GOT3 (cell line): ENCODE data around the gene THBS2.
A peak's percentile ranks its signal among the peaks of the same experiment; 100 is the strongest.
"Not testable (repeated sequence)": the region's sequence is repeated elsewhere in the genome, so short reads cannot be mapped to it uniquely, and the experiment has no call there.

Experiments
- DNase-seq: peaks from one replicate; lab custom pipeline; 2025; ENCODE audit warnings: mixed read lengths; lab: John Stamatoyannopoulos, UW

The THBS2 gene

GRCh38 chr6:169253337-169254238 lies at the start of gene THBS2:
Gene THBS2 (minus strand): TSS chr6:169253846. CDS start chr6:169250784, 3,062 bp downstream.
- peak; percentile 44 for DNase-seq

- DNase-seq, result no peak
Measured at GRCh38 chr6:169302716-169303115, 49.1 kb upstream of the THBS2 start.

- no peak for DNase-seq
Measured at GRCh38 chr6:169302255-169302654, 48.6 kb upstream of the THBS2 start.

GRCh38 chr6:169300916-169301315 lies 47.3 kb upstream of the THBS2 start:
- DNase-seq, result no peak

DNA sequence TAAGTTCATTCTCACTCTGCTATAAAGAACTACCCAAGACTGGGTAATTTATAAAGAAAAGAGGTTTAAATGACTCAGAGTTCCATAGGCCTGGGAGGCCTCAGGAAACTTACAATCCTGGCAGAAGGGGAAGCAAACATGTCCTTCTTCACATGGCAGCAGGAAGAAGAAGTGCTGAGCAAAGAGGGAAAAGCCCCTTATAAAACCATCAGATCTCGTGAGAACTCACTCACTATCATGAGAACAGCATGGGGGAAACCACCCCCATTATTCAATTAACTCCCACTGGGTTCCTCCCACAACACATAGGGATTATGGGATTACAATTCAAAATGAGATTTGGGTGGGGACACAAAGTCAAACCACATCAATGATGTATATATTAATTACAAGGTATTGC lies 45.0 kb upstream of the THBS2 start:
- not testable (repeated sequence) for DNase-seq

DNA sequence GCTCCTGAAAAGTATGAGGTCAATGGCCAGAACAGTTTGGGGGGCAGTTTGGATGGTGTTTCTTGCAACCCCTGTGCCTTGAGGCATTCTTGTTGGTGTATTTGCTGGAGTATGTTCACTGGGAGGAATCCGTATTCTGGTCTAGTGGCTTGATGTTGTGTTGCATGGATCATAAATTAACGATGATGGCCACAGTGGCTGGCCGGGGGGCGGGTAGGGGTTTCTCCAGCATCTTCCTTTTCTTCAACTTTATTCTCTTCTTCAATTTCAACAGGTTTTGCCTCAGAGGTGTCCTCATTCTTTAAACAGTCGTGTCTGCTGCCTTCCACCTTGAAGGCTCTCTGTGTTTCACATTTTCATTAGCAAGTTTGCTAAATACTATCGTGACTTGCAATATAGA lies 43.0 kb upstream of the THBS2 start:
- no peak for DNase-seq

- no peak for DNase-seq
Measured at GRCh38 chr6:169296170-169296569, 42.5 kb upstream of the THBS2 start.

- DNase-seq, result no peak
Measured at GRCh38 chr6:169293196-169293595, 39.5 kb upstream of the THBS2 start.

- peak; percentile 16 for DNase-seq
Measured at GRCh38 chr6:169292338-169293124, 38.9 kb upstream of the THBS2 start.

- no peak for DNase-seq
Measured at GRCh38 chr6:169291646-169292337, 38.1 kb upstream of the THBS2 start.

- DNase-seq, result no peak
Measured at GRCh38 chr6:169291148-169291547, 37.5 kb upstream of the THBS2 start.

- DNase-seq, result peak; percentile 39
Measured at GRCh38 chr6:169289619-169290339, 36.1 kb upstream of the THBS2 start.

DNA sequence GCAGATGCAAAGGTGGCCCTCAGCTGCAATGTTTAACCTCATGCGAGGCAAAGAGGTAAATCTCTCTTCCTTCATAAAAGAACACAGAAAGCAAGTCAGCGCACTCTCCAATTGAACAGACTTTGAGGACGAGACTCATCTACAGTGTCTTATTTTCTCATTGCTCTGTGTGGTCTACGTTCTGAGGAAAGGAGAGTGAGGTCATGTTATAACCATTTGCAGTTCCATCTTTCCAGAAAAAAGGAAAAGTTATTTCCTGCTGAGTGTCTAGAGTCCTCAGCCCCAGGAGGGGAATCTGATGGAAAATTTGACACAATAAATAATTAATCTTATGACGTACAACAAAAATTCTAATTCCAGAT lies 35.6 kb upstream of the THBS2 start:
- DNase-seq, result no peak

GRCh38 chr6:169288591-169288990 lies 34.9 kb upstream of the THBS2 start:
- DNase-seq, result no peak

GRCh38 chr6:169287675-169288074 lies 34.0 kb upstream of the THBS2 start:
- no peak for DNase-seq

- DNase-seq, result no peak
Measured at GRCh38 chr6:169286961-169287360, 33.3 kb upstream of the THBS2 start.

DNA sequence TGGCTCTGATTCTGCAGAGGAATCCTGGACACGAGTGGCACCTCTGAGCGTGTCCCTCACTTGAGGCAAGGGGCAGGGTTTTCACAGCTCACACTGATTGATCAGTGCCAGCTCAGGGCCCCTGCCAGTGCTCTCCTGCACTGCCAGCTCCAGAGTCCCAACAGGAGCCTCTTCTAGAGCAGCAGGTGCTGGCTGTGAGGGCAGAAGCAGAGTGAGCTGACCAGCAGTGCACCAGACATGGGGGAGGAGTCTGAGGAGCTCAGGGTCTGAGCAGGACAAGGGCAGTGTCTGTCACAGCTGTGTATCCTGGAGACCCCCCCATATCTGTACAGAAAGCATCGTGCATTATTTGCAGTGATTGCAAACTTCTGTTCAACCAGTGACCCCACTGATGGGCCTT lies 31.5 kb upstream of the THBS2 start:
- no peak for DNase-seq

GRCh38 chr6:169283924-169284323 lies 30.3 kb upstream of the THBS2 start:
- DNase-seq, result no peak

- DNase-seq, result no peak
Measured at GRCh38 chr6:169282043-169282442, 28.4 kb upstream of the THBS2 start.

DNA sequence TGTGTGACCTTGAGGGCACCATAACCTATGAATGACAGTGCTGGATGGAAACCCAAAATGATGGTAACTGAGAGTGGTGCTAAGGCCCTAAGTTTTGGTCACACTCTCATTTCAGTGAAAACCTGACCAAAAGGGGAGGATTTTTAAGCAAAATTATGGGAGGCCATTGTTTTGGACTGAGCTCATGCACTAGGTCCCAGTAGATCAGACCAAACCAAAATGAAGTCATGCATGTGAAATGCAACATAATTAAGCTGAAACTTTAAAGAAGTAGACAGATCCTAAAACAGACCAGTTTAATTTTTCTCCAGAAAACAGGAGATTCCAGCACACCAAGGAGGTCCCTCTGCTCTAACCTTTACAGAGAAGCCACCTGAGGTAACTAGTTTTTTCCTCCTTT lies 24.0 kb upstream of the THBS2 start:
- DNase-seq, result no peak

- no peak for DNase-seq
Measured at GRCh38 chr6:169274781-169275180, 21.1 kb upstream of the THBS2 start.

DNA sequence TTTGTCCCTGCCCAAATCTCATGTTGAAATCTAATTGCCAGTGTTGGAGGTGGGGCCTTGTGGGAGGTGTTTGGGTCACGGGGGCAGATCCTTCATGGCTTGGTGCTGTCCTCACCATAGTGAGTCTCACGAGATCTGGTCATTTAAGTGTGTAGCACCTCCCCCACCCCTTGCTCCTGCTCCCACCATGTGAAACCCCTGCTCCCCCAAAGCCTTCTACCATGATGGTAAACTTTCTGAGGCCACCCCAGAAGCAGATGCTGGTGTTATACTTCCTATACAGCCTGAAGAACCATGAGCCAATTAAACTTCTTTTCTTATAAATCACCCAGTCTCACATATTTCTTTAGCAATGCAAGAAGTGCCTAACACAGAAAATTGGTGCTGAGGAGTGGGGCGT lies 19.9 kb upstream of the THBS2 start:
- no peak for DNase-seq
